GM12878 (cell line): ENCODE results near the gene KIAA1191. TPM values are rescaled to one million over a fixed set of nuclear protein-coding genes. Genes with fewer than 3 reads are reported as not detected.

Source experiments
- BHLHE40 ChIP-seq, 2 experiments: fragments of 450-650 bp in 1 of 2; IDR thresholded peaks; 2 replicates each; pipeline ENCODE4 v1.6.1; 2011 to 2017; ENCODE audit warnings: low read depth in 2 of 2, borderline replicate concordance in 1 of 2, improper control_type of control experiment in 1 of 2, low read length in 1 of 2, mild to moderate bottlenecking in 1 of 2
- DPF2 ChIP-seq: fragments of 450-650 bp; IDR thresholded peaks from 2 replicates; pipeline ENCODE4 v1.6.1; 2017; ENCODE audit warnings: mild to moderate bottlenecking
- EP300 ChIP-seq, 2 experiments: fragments of 150-350 bp in 1 of 2; IDR thresholded peaks; 2 replicates each; pipeline ENCODE4 v1.6.1; 2011 to 2012; ENCODE audit warnings: low read depth in 2 of 2, low read length in 2 of 2, borderline replicate concordance in 1 of 2, improper control_type of control experiment in 1 of 2, inconsistent platforms in 1 of 2; ENCODE audit not compliant: control insufficient read depth in 1 of 2
- HDAC6 ChIP-seq: fragments of 200-600 bp; sonication (generic); IDR thresholded peaks from one replicate; pipeline ENCODE4 v1.8.0; 2017; ENCODE audit warnings: antibody characterized with exemption; ENCODE audit not compliant: unreplicated experiment
- LARP7 ChIP-seq: fragments of 450-650 bp; IDR thresholded peaks from 2 replicates; pipeline ENCODE4 v1.6.1; 2017; ENCODE audit warnings: mild to moderate bottlenecking
- MTA3 ChIP-seq: IDR thresholded peaks from 2 replicates; pipeline ENCODE4 v1.6.1; 2012; ENCODE audit warnings: low read length, inconsistent platforms, borderline replicate concordance
- MYC ChIP-seq: IDR thresholded peaks from 2 replicates; pipeline ENCODE4 v1.6.1; 2011; ENCODE audit warnings: mild to moderate bottlenecking, low read length, moderate library complexity, inconsistent platforms; ENCODE audit not compliant: insufficient read depth, insufficient replicate concordance, insufficient read length, severe bottlenecking
- NR2C2 ChIP-seq: IDR thresholded peaks from 2 replicates; pipeline ENCODE4 v1.6.1; 2011; ENCODE audit warnings: borderline replicate concordance, low read depth; ENCODE audit not compliant: control insufficient read depth, insufficient read length
- RB1 ChIP-seq: fragments of 450-650 bp; formaldehyde crosslinking; IDR thresholded peaks from 2 replicates; pipeline ENCODE4 v1.6.1; 2017; ENCODE audit warnings: mild to moderate bottlenecking, borderline replicate concordance
- WRNIP1 ChIP-seq: IDR thresholded peaks from 2 replicates; pipeline ENCODE4 v1.6.1; 2011; ENCODE audit warnings: low read depth, low read length, improper control_type of control experiment, borderline replicate concordance
- YY1 ChIP-seq: IDR thresholded peaks from 2 replicates; pipeline ENCODE4 v1.6.1; 2011; ENCODE audit warnings: low read depth, mild to moderate bottlenecking, low read length
- ZNF24 ChIP-seq: fragments of 450-650 bp; IDR thresholded peaks from 2 replicates; pipeline ENCODE4 v1.6.1; 2017; ENCODE audit warnings: antibody characterized with exemption, mild to moderate bottlenecking
- polyA plus RNA-seq, 11 experiments: library from polyadenylated mRNA; depleted of rRNA in 4 of 11; unstranded in 6 of 11; stranded (reverse) in 5 of 11; fragments of >200 nt; fragmentation: Nextera tagmentation in 4 of 11; fragmentation: Illumina TruSeq in 1 of 11; extraction: Ambion mirVana in 4 of 11; extraction: Trizol in 1 of 11; gene quantifications; 1 replicate in 1 of 11; 2 replicates in 10 of 11; pipeline versions ENCODE4 v1.2.1 to v1.2.3, GENCODE V29; 2011 to 2016; ENCODE audit warnings: inconsistent platforms in 2 of 11, missing spikeins in 2 of 11, low read depth in 1 of 11
- total RNA-seq, 4 experiments: library from RNA; depleted of rRNA in 3 of 4; stranded (reverse); fragments of >200 nt in 3 of 4; fragmentation: Illumina TruSeq in 1 of 4; extraction: Trizol in 1 of 4; gene quantifications; 2 replicates each; pipeline versions ENCODE4 v1.2.1 to v1.2.3, GENCODE V29; 2013 to 2021
- TF ChIP-seq, protein P1 (sequence below): fragments of 450-650 bp; IDR thresholded peaks from 2 replicates; pipeline ENCODE4 v1.6.1; 2017; ENCODE audit warnings: mild to moderate bottlenecking, moderate library complexity
- TF ChIP-seq, protein P2 (sequence below): fragments of 450-650 bp; IDR thresholded peaks from 2 replicates; pipeline ENCODE4 v1.6.1; 2016; ENCODE audit warnings: mild to moderate bottlenecking
- TF ChIP-seq, protein P3 (sequence below): fragments of 450-650 bp; IDR thresholded peaks from 2 replicates; pipeline ENCODE4 v1.6.1; 2014; ENCODE audit warnings: mild to moderate bottlenecking
- TF ChIP-seq, protein P4 (sequence below): IDR thresholded peaks from 2 replicates; pipeline ENCODE4 v1.6.1; 2012; ENCODE audit warnings: improper control_type of control experiment, low read depth, low read length; ENCODE audit not compliant: insufficient replicate concordance

KIAA1191 gene
- total and polyA plus RNA-seq, 10 of the 15 experiments (the other 5 are each of a cell fraction or from before 2014, with no cell fraction given): 14.9 to 58.2 (median 31.8) TPM

DNA sequence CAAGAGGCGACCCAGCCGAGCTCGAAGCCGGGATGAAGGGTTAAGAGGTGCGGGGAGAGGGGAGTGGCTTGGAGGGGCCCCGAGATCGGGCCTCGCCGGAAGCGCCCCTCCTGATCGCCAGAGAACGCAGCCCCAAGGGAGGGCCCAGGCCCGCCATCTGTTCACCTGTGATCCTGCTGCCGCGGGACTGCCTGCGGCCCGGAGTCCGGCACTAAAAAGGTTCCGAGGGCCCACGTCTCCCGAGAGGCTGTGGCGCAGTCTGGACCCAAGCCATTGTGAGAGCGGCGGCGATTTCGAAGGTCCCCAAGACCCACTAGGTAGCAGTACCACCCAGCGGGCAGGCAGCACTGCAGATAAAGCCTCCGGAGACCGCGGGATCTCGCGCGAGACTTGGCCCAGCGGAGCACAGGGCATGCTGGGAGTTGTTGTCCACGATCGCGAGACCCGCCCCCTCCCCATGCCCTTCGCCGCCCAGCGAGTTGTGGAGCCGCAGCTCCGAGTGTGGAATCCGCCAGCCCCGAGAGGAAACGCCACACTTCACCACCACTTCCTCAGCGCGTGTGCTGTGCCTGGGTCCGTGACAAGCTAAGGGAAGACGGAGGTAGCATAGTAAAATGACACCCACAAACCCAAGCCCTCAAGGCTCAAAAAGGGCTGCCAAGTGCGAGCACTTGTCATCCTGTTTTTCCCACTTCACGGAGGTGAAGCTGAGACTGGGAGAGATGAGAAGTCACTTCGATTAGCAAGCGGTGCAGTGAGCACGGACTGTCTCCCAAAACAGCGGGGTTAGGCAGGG, at the start of gene KIAA1191 (continued):
- TF ChIP-seq LARP7: peak; percentile 73; the same call in 1 of the 2 replicates
- TF ChIP-seq DPF2: peak; percentile 58
- TF ChIP-seq, protein P1, sequence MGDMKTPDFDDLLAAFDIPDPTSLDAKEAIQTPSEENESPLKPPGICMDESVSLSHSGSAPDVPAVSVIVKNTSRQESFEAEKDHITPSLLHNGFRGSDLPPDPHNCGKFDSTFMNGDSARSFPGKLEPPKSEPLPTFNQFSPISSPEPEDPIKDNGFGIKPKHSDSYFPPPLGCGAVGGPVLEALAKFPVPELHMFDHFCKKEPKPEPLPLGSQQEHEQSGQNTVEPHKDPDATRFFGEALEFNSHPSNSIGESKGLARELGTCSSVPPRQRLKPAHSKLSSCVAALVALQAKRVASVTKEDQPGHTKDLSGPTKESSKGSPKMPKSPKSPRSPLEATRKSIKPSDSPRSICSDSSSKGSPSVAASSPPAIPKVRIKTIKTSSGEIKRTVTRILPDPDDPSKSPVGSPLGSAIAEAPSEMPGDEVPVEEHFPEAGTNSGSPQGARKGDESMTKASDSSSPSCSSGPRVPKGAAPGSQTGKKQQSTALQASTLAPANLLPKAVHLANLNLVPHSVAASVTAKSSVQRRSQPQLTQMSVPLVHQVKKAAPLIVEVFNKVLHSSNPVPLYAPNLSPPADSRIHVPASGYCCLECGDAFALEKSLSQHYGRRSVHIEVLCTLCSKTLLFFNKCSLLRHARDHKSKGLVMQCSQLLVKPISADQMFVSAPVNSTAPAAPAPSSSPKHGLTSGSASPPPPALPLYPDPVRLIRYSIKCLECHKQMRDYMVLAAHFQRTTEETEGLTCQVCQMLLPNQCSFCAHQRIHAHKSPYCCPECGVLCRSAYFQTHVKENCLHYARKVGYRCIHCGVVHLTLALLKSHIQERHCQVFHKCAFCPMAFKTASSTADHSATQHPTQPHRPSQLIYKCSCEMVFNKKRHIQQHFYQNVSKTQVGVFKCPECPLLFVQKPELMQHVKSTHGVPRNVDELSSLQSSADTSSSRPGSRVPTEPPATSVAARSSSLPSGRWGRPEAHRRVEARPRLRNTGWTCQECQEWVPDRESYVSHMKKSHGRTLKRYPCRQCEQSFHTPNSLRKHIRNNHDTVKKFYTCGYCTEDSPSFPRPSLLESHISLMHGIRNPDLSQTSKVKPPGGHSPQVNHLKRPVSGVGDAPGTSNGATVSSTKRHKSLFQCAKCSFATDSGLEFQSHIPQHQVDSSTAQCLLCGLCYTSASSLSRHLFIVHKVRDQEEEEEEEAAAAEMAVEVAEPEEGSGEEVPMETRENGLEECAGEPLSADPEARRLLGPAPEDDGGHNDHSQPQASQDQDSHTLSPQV: no peak
- no peak for TF ChIP-seq WRNIP1
- TF ChIP-seq EP300 (IDR thresholded peaks at IDR 0.05; ENCODE audit: borderline replicate concordance in 1 of 2, control insufficient read depth in 1 of 2, low read depth in 2 of 2, low read length in 2 of 2): no peak
- TF ChIP-seq MYC: no peak
- TF ChIP-seq, protein P2, sequence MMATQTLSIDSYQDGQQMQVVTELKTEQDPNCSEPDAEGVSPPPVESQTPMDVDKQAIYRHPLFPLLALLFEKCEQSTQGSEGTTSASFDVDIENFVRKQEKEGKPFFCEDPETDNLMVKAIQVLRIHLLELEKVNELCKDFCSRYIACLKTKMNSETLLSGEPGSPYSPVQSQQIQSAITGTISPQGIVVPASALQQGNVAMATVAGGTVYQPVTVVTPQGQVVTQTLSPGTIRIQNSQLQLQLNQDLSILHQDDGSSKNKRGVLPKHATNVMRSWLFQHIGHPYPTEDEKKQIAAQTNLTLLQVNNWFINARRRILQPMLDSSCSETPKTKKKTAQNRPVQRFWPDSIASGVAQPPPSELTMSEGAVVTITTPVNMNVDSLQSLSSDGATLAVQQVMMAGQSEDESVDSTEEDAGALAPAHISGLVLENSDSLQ: no peak
- peak; percentile 61 for TF ChIP-seq HDAC6
- no peak for TF ChIP-seq NR2C2
- no peak for TF ChIP-seq ZNF24
- no peak for TF ChIP-seq MTA3
- peak; percentile 73; the same call in 1 of the 2 replicates for TF ChIP-seq RB1
- TF ChIP-seq, protein P3, sequence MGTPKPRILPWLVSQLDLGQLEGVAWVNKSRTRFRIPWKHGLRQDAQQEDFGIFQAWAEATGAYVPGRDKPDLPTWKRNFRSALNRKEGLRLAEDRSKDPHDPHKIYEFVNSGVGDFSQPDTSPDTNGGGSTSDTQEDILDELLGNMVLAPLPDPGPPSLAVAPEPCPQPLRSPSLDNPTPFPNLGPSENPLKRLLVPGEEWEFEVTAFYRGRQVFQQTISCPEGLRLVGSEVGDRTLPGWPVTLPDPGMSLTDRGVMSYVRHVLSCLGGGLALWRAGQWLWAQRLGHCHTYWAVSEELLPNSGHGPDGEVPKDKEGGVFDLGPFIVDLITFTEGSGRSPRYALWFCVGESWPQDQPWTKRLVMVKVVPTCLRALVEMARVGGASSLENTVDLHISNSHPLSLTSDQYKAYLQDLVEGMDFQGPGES: no peak
- peak; percentile 58 for TF ChIP-seq YY1
- TF ChIP-seq, protein P4, sequence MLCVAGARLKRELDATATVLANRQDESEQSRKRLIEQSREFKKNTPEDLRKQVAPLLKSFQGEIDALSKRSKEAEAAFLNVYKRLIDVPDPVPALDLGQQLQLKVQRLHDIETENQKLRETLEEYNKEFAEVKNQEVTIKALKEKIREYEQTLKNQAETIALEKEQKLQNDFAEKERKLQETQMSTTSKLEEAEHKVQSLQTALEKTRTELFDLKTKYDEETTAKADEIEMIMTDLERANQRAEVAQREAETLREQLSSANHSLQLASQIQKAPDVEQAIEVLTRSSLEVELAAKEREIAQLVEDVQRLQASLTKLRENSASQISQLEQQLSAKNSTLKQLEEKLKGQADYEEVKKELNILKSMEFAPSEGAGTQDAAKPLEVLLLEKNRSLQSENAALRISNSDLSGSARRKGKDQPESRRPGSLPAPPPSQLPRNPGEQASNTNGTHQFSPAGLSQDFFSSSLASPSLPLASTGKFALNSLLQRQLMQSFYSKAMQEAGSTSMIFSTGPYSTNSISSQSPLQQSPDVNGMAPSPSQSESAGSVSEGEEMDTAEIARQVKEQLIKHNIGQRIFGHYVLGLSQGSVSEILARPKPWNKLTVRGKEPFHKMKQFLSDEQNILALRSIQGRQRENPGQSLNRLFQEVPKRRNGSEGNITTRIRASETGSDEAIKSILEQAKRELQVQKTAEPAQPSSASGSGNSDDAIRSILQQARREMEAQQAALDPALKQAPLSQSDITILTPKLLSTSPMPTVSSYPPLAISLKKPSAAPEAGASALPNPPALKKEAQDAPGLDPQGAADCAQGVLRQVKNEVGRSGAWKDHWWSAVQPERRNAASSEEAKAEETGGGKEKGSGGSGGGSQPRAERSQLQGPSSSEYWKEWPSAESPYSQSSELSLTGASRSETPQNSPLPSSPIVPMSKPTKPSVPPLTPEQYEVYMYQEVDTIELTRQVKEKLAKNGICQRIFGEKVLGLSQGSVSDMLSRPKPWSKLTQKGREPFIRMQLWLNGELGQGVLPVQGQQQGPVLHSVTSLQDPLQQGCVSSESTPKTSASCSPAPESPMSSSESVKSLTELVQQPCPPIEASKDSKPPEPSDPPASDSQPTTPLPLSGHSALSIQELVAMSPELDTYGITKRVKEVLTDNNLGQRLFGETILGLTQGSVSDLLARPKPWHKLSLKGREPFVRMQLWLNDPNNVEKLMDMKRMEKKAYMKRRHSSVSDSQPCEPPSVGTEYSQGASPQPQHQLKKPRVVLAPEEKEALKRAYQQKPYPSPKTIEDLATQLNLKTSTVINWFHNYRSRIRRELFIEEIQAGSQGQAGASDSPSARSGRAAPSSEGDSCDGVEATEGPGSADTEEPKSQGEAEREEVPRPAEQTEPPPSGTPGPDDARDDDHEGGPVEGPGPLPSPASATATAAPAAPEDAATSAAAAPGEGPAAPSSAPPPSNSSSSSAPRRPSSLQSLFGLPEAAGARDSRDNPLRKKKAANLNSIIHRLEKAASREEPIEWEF: no peak
- peak in 1 of 2 experiments; percentile 44; a peak in 1 of 4 replicates for TF ChIP-seq BHLHE40 (IDR thresholded peaks at IDR 0.05; ENCODE audit: borderline replicate concordance in 1 of 2, low read depth in 2 of 2, low read length in 1 of 2)
